Measurements from ENCODE around the gene MGAT5B. TPM values are rescaled to one million over a fixed set of nuclear protein-coding genes. Genes with fewer than 3 reads are reported as not detected.
"Not testable (repeated sequence)": the region's sequence is repeated elsewhere in the genome, so short reads cannot be mapped to it uniquely, and the experiment has no call there.

MGAT5B gene
- total RNA-seq, 6 experiments from 2014 or later = 1.5 to 2.3 (median 1.8) TPM

- TF ChIP-seq CTCF (IDR thresholded peaks at IDR 0.05) = no peak
- Mint-ChIP-seq H3K9me3 (no peaks in the 10 kb centered on the region), H3K27ac (no peak overlapping the region), H3K4me1 (ENCODE audit: low read depth) (peaks cover 6% of the 10 kb centered on the region; the same call in 1 of the 2 replicates), H3K27me3 (ENCODE audit: insufficient read depth) (peaks cover 40% of the 10 kb centered on the region), H3K36me3 (ENCODE audit: low read depth) (no peaks in the 10 kb centered on the region), H3K4me3 (no peak overlapping the region)
- DNase-seq = no peak
Measured at GRCh38 chr17:76834870-76835269, 33.3 kb upstream of the MGAT5B start.

DNA sequence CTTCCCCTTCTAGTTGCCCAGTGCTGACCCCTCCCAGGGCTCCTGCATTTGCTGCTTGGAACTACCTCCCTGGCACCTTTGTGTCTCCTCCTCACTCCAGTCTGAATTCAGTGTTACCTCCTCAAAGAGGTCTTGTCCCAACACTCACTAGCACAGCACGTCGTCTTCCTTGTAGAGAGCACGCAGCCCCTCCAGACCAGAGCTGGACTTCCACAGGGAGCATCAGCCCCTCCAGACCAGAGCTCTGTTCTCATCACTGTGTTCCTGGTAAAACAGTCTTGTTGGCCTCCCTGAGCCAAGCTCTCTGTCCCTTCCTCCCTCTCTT lies 27.8 kb upstream of the MGAT5B start:
- peaks cover 33% of the 10 kb centered on the region for H3K27me3 Mint-ChIP-seq (ENCODE audit: insufficient read depth)
- H3K4me3 Mint-ChIP-seq = peak overlapping the region; percentile 86
- no peaks in the 10 kb centered on the region for H3K9me3 Mint-ChIP-seq
- DNase-seq = no peak
- H3K4me1 Mint-ChIP-seq (ENCODE audit: low read depth) = peaks cover 18% of the 10 kb centered on the region
- H3K36me3 Mint-ChIP-seq (ENCODE audit: low read depth) = no peaks in the 10 kb centered on the region
- H3K27ac Mint-ChIP-seq = no peak overlapping the region
- no peak for TF ChIP-seq CTCF (IDR thresholded peaks at IDR 0.05)

- Mint-ChIP-seq H3K4me1 (ENCODE audit: low read depth) (peaks cover 18% of the 10 kb centered on the region), H3K36me3 (ENCODE audit: low read depth) (no peaks in the 10 kb centered on the region), H3K4me3 (no peak overlapping the region), H3K27ac (no peak overlapping the region), H3K9me3 (no peaks in the 10 kb centered on the region), H3K27me3 (ENCODE audit: insufficient read depth) (peaks cover 35% of the 10 kb centered on the region)
- TF ChIP-seq CTCF (IDR thresholded peaks at IDR 0.05) = no peak
- DNase-seq = no peak
Measured at GRCh38 chr17:76840884-76841775, 27.1 kb upstream of the MGAT5B start.

GRCh38 chr17:76841776-76842405 lies 26.3 kb upstream of the MGAT5B start:
- no peaks in the 10 kb centered on the region for H3K36me3 Mint-ChIP-seq (ENCODE audit: low read depth)
- no peak for DNase-seq
- H3K27me3 Mint-ChIP-seq (ENCODE audit: insufficient read depth) = peaks cover 37% of the 10 kb centered on the region
- H3K4me1 Mint-ChIP-seq (ENCODE audit: low read depth) = peaks cover 18% of the 10 kb centered on the region
- no peak for TF ChIP-seq CTCF (IDR thresholded peaks at IDR 0.05)
- no peaks in the 10 kb centered on the region for H3K9me3 Mint-ChIP-seq
- H3K4me3 Mint-ChIP-seq = no peak overlapping the region
- no peak overlapping the region for H3K27ac Mint-ChIP-seq

DNA sequence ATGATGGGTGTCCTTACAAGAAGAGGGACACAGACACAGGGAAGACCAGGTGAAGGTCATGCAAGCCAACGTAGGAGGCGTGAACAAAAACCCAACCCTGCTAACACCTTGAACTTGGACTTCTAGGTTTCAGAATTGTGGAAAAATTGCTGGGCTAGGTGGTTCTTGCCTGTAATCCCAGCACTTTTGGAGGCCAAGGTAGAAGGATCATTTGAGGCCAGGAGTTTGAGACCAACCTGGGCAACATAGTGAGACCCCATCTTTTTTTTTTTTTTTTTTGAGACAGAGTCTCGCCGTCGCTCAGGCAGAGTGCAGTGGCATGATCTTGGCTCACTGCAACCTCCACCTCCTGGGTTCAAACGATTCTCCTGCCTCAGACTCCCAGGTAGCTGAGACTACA lies 25.1 kb upstream of the MGAT5B start:
- H3K27ac Mint-ChIP-seq; H3K4me3 Mint-ChIP-seq; H3K36me3 Mint-ChIP-seq (ENCODE audit: low read depth); DNase-seq; H3K9me3 Mint-ChIP-seq: not testable (repeated sequence)
- Mint-ChIP-seq H3K27me3 (ENCODE audit: insufficient read depth) (peaks cover 42% of the 10 kb centered on the region), H3K4me1 (ENCODE audit: low read depth) (peaks cover 18% of the 10 kb centered on the region)

Data from HFFc6 (cell line).